ENCODE measurements around the gene CCDC57. TPM values are rescaled to one million over a fixed set of nuclear protein-coding genes. Genes with fewer than 3 reads are reported as not detected.

The CCDC57 gene
- total and polyA plus RNA-seq, 2 of the 4 experiments (the other 2 are of a cell fraction), result 7.3 to 31.3 TPM

DNA sequence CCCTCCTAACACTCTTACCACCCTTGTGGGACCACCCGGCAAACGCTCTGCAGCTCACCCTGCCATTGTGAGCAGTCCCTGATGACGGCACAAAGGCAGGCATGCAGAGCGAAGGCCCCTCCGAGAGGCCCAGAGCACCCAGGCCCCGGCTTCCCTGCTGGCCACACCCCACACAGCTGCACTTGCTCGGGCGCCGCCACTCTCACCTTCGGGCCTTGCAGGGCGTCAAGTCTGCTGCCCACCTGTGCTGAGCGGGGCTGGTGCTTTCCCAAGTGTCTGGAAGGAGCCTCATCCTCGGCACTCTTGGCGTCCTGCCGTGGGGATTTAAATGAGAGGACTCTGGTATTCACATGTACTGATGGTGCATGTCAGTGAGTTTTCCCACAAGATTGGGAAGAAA, 84.4 kb downstream of the CCDC57 start:
- no TSS peak for BruUV-seq (replicated peaks)
- Histone ChIP-seq H4K91ac (ENCODE audit: insufficient read depth, low read depth, low read length) (no peak overlapping the region), H3K4me1 (ENCODE audit: control insufficient read depth, insufficient read depth, low read length) (no peaks in the 10 kb centered on the region), H3K9ac (ENCODE audit: low read depth, low read length) (no peak overlapping the region), H2BK5ac (ENCODE audit: low read depth, low read length, poor library complexity, severe bottlenecking) (no peak overlapping the region), H2AK9ac (replicated peaks; ENCODE audit: low read depth, low read length, poor library complexity) (no peak overlapping the region), H3K4me2 (ENCODE audit: low read depth, low read length) (no peak overlapping the region), H3K4me3 (ENCODE audit: insufficient read depth, low read depth, low read length) (no peak overlapping the region), H4K20me1 (ENCODE audit: insufficient read depth, low read length) (no peaks in the 10 kb centered on the region), H2AFZ (replicated peaks; ENCODE audit: low read length, poor library complexity) (no peak overlapping the region), H3K36me3 (ENCODE audit: control insufficient read depth, insufficient read depth, low read length) (peaks cover 8% of the 10 kb centered on the region), H4K5ac (ENCODE audit: low read depth, low read length) (no peak overlapping the region), H3K27ac (ENCODE audit: insufficient read depth, low read length) (no peak overlapping the region), H3K23ac (ENCODE audit: low read depth, low read length) (no peak overlapping the region), H4K8ac (ENCODE audit: low read depth in 2 of 2, low read length in 2 of 2) (no peak overlapping the region), H2BK20ac (ENCODE audit: low read depth, low read length) (no peak overlapping the region), H3K9me3 (ENCODE audit: control insufficient read depth, insufficient read depth, low read length) (no peaks in the 10 kb centered on the region), H3K56ac (ENCODE audit: extremely low read depth, insufficient read depth, low read length) (no peak overlapping the region), H3K18ac (ENCODE audit: low read depth, low read length) (no peak overlapping the region), H2BK15ac (ENCODE audit: low read depth, low read length) (no peak overlapping the region), H3K9me1 (ENCODE audit: insufficient read depth, low read length) (0 out of 2 replicates have a peak, but pooled peaks cover 2% of the 10 kb centered on the region), H3K27me3 (ENCODE audit: control insufficient read depth, insufficient read depth, low read length) (no peaks in the 10 kb centered on the region), H2BK120ac (ENCODE audit: low read depth, low read length) (no peak overlapping the region), H3K79me1 (ENCODE audit: low read depth in 1 of 2, low read length in 2 of 2) (no peaks in the 10 kb centered on the region), H3K4ac (ENCODE audit: low read depth, low read length) (no peak overlapping the region), H2AK5ac (ENCODE audit: low read depth, low read length) (no peak overlapping the region), H3K14ac (replicated peaks; ENCODE audit: low read depth, low read length) (no peak overlapping the region)
- TF ChIP-seq, protein P1, sequence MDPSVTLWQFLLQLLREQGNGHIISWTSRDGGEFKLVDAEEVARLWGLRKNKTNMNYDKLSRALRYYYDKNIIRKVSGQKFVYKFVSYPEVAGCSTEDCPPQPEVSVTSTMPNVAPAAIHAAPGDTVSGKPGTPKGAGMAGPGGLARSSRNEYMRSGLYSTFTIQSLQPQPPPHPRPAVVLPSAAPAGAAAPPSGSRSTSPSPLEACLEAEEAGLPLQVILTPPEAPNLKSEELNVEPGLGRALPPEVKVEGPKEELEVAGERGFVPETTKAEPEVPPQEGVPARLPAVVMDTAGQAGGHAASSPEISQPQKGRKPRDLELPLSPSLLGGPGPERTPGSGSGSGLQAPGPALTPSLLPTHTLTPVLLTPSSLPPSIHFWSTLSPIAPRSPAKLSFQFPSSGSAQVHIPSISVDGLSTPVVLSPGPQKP (IDR thresholded peaks at IDR 0.05; ENCODE audit: borderline replicate concordance, low read depth, low read length), result no peak
- TF ChIP-seq SMC3 (IDR thresholded peaks at IDR 0.05; ENCODE audit: low read depth, low read length) (no peak), MAFK (IDR thresholded peaks at IDR 0.05; ENCODE audit: low read depth, low read length) (no peak), MXI1 (IDR thresholded peaks at IDR 0.05; ENCODE audit: borderline replicate concordance, low read depth, low read length) (no peak), BHLHE40 (IDR thresholded peaks at IDR 0.05; ENCODE audit: low read depth, low read length) (no peak)
- TF ChIP-seq, protein P2, sequence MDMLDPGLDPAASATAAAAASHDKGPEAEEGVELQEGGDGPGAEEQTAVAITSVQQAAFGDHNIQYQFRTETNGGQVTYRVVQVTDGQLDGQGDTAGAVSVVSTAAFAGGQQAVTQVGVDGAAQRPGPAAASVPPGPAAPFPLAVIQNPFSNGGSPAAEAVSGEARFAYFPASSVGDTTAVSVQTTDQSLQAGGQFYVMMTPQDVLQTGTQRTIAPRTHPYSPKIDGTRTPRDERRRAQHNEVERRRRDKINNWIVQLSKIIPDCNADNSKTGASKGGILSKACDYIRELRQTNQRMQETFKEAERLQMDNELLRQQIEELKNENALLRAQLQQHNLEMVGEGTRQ (IDR thresholded peaks at IDR 0.05; ENCODE audit: low read depth, low read length), result no peak
- TF ChIP-seq, protein P3, sequence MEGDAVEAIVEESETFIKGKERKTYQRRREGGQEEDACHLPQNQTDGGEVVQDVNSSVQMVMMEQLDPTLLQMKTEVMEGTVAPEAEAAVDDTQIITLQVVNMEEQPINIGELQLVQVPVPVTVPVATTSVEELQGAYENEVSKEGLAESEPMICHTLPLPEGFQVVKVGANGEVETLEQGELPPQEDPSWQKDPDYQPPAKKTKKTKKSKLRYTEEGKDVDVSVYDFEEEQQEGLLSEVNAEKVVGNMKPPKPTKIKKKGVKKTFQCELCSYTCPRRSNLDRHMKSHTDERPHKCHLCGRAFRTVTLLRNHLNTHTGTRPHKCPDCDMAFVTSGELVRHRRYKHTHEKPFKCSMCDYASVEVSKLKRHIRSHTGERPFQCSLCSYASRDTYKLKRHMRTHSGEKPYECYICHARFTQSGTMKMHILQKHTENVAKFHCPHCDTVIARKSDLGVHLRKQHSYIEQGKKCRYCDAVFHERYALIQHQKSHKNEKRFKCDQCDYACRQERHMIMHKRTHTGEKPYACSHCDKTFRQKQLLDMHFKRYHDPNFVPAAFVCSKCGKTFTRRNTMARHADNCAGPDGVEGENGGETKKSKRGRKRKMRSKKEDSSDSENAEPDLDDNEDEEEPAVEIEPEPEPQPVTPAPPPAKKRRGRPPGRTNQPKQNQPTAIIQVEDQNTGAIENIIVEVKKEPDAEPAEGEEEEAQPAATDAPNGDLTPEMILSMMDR (conservative IDR thresholded peaks at IDR 0.05; ENCODE audit: low read depth, low read length), result no peak
- in situ Hi-C loops (cut with MboI; ENCODE audit: low sequenced_read_pairs) (no loop called here), intact Hi-C loops (cut with micrococcal nuclease) (no loop called here), dilution Hi-C loops (cut with HindIII; ENCODE audit: low sequenced_read_pairs, unreplicated experiment) (no loop called here)
- no peak for ATAC-seq (ENCODE audit: low read depth)
- POLR2A ChIA-PET (ENCODE audit: unreplicated experiment), result no interaction called here
- 80% methylated on average over 4 of the region's 15 CpGs; no CpG with 5 or more reads in 1 of the 2 experiments for WGBS, 2 experiments (ENCODE audit: extremely low coverage in 2 of 2, insufficient read length in 1 of 2)
- no peak for DNase-seq
- CTCF ChIA-PET, result no interaction called here

Measured in IMR-90 (cell line).